Lower lobe of right lung (tissue), 2 donors: ENCODE measurements around the gene LRTM2. TPM values are rescaled to one million over a fixed set of nuclear protein-coding genes. Genes with fewer than 3 reads are reported as not detected.

Source experiments
- ATAC-seq, 2 donors: fragments of 200-7000 bp; cut with Tn5 transposase; one replicate each; pipeline ENCODE4 v1.9.1; 2020 to 2022; ENCODE audit warnings: mild to moderate bottlenecking in 2 of 2, moderate library complexity in 2 of 2
- DNase-seq: peaks from one replicate; pipeline ENCODE4 v3.0.0-alpha.2; 2020
- H3K27ac ChIP-seq: fragments of 200-600 bp; one replicate; pipeline ENCODE4 v1.8.0; 2022
- H3K27me3 ChIP-seq: fragments of 200-600 bp; one replicate; pipeline ENCODE4 v1.8.0; 2022; ENCODE audit warnings: low read depth
- H3K36me3 ChIP-seq: fragments of 200-600 bp; one replicate; pipeline ENCODE4 v1.8.0; 2022; ENCODE audit warnings: mild to moderate bottlenecking
- H3K4me1 ChIP-seq: fragments of 200-600 bp; one replicate; pipeline ENCODE4 v1.8.0; 2022
- H3K4me3 ChIP-seq: fragments of 200-600 bp; one replicate; pipeline ENCODE4 v1.8.0; 2022; ENCODE audit warnings: mild to moderate bottlenecking
- H3K9me3 ChIP-seq: fragments of 200-600 bp; one replicate; pipeline ENCODE4 v1.8.0; 2022
- intact Hi-C: fragments of 100-400 bp; cut with DNase I; formaldehyde crosslinking; loops from one replicate; pipeline ENCODE4 v1.11.0; 2022
- total RNA-seq: library from RNA; stranded (reverse); fragmentation: NEBNext Ultra II Directional; extraction: Animal tissue kit (Norgen Biotek cat#: 25700); gene quantifications from one replicate; pipeline ENCODE4 v1.2.1, GENCODE V29; 2021
- TF ChIP-seq, protein P1 (sequence below): fragments of 200-600 bp; IDR thresholded peaks from one replicate; pipeline ENCODE4 v1.8.0; 2022; ENCODE audit warnings: antibody characterized with exemption, mild to moderate bottlenecking
- donor health status: DM: no; HTN: yes; CAD: no; lungs with severe emphysema.

LRTM2 gene
- total RNA-seq, 1 donor from 2014 or later, result not detected

DNA sequence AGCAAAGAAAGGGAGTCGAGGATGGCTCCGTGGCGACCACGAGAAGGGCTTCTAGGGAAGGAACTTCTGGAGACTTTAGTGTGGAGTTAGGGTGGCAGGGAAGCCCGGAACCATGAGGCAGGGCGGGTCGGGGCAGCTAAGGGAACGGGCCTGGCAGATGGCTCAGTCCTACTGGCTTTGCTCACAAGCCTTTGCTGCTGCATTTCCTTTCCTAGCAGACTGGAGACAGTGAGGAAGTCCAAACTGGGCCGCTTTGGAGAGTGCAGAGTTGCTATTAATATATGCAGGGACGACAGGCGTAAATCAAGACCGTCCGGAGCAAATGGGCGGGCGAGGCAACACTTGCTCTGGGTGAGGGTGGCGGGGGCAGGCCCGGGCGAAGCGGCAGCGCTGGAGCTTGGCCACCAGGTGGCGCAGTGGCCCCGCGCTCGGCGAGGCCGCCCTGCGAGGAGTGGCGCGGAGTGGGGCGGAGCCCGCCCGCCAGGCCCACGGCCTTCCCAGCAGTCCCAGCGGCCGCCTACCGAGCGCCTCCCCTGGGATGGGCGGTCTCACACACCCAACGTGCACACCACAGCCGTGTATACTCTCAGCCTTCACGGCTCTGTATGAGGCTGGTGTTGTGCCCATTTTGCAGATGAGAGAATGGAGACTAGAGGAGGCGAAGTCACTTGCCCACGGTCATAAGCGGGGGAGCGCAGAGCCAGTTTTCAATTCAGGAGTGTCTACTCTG lies 24.4 kb upstream of the LRTM2 start:
- ATAC-seq (peak; percentile 97 to 98), DNase-seq (peak; percentile 97)
- Histone ChIP-seq H3K9me3 (no peaks in the 10 kb centered on the region), H3K4me3 (peak overlapping the region; percentile 68), H3K36me3 (no peaks in the 10 kb centered on the region), H3K4me1 (peaks cover 26% of the 10 kb centered on the region), H3K27ac (peak overlapping the region; percentile 87), H3K27me3 (no peaks in the 10 kb centered on the region)
- intact Hi-C loops, result loop anchor here (10.0 kb wide), 1 partner anchor 139 kb away; no protein-coding TSS in a partner anchor
- TF ChIP-seq, protein P1, sequence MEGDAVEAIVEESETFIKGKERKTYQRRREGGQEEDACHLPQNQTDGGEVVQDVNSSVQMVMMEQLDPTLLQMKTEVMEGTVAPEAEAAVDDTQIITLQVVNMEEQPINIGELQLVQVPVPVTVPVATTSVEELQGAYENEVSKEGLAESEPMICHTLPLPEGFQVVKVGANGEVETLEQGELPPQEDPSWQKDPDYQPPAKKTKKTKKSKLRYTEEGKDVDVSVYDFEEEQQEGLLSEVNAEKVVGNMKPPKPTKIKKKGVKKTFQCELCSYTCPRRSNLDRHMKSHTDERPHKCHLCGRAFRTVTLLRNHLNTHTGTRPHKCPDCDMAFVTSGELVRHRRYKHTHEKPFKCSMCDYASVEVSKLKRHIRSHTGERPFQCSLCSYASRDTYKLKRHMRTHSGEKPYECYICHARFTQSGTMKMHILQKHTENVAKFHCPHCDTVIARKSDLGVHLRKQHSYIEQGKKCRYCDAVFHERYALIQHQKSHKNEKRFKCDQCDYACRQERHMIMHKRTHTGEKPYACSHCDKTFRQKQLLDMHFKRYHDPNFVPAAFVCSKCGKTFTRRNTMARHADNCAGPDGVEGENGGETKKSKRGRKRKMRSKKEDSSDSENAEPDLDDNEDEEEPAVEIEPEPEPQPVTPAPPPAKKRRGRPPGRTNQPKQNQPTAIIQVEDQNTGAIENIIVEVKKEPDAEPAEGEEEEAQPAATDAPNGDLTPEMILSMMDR, result peak; percentile 99

DNA sequence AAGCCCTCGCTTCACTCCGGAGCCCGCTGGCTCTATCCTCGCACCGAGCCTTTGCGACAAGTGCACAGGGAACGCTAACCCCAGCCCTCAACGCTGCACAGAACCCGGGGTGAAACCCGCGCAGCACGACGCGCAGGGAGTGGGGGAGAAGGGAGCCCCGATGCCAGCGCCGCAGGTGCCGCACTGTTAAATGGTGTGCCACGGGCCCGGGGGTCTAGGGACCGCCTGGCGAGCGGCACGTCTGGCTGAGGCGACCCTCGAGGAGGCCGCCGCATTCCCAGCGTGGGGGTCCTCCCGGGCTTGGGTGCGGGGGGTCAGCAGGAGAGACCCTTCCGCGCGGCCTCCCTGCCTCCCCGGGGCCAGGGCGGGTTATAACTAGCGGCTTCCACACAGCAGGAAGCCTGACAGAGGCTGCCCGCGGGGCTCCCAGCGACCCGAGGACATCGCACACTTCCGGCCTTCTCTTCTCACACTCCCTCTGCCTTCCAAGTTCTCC lies 23.8 kb upstream of the LRTM2 start:
- intact Hi-C loops, result loop anchor here (10.0 kb wide), 1 partner anchor 138 kb away; no protein-coding TSS in a partner anchor
- peak; percentile 70 for DNase-seq
- Histone ChIP-seq H3K4me3 (peak overlapping the region; percentile 68), H3K27me3 (no peaks in the 10 kb centered on the region), H3K36me3 (no peaks in the 10 kb centered on the region), H3K27ac (peak overlapping the region; percentile 87), H3K4me1 (peaks cover 20% of the 10 kb centered on the region), H3K9me3 (no peaks in the 10 kb centered on the region)
- TF ChIP-seq, protein P1, result no peak
- peak; percentile 64 to 68 for ATAC-seq

DNA sequence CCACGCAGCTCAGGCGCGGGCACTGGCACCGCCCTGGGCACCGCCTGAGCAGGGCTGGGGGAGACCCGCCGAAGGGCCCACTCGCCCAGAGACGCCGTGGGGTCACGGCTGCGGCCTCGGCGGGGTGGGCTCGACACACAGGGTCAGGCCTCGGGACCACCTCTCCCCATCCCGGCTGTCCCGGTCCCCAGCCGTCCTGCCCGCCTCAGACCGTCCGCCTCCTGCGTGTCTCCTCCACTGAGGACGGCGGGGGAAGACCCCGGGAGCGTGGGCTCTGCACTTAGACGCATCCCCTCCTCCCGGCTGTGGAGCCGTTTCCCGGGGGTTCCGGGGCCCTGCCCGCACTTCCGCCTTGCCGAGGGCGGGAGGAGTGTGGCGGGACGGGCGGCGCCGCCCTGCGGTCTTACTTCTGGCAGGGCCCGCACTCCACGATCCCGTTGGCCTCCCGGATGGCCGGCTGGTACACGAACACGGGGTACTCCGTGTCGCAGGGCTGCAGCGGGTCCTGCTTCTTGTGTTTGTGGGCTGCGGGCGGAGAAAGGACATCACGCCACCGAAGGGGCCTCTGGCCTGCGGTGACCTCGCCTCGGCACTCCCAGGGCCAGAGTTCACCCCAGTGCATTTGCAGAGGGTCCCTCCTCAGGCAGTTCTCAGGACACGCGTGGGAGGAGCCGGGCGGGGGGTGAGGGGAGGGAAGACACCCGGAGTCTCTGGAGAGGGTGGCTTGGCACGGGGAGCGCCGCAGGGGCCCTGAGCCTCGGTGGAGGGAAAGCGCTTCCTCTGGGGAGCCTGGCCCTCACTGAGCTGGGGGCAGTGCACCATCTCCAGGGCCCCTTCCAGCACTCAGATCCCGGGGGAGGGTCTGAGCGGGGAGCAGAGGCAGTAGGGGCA lies 23.1 kb upstream of the LRTM2 start:
- ATAC-seq, result peak; percentile 62 to 72
- H3K36me3 ChIP-seq, result no peaks in the 10 kb centered on the region
- peaks cover 19% of the 10 kb centered on the region for H3K4me1 ChIP-seq
- peak overlapping the region; percentile 87 for H3K27ac ChIP-seq
- peak; percentile 84 for DNase-seq
- H3K27me3 ChIP-seq, result no peaks in the 10 kb centered on the region
- peak overlapping the region; percentile 68 for H3K4me3 ChIP-seq
- TF ChIP-seq, protein P1, result no peak
- no peaks in the 10 kb centered on the region for H3K9me3 ChIP-seq
- intact Hi-C loops, result loop anchor here (10.0 kb wide), 1 partner anchor 138 kb away; no protein-coding TSS in a partner anchor

DNA sequence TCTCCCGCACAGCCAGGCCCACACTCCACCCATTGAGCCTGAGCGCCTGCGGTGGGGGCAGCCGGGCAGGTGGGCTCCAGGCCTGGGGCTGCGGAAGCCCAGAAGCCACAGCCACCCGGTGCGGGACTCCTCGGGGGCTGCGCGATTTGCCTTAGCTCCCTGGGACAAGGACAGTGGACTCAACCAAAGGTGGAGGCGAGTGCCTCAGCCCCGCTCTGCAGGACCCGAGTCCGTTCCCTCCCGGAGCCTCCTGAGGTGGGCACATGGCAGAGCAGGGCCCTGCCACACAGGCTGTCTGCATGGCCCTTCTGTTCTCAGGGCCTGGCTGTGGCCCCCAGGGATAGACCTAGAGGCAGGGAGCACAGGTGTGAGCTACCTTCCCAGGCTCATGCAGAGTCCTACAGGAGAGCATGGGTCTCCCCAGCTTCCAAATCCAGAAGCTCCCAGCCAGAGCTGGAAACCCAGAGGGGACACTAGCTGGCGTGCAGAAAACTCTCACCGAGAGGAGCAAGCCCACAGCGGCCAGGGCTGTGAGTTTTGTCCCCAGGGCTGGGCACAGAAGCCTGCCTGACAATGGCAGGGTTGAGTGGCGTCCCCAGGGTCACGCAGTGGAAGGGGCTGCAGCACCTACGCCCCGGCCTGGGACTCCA lies 22.2 kb upstream of the LRTM2 start:
- Histone ChIP-seq H3K4me1 (peaks cover 19% of the 10 kb centered on the region), H3K9me3 (no peaks in the 10 kb centered on the region), H3K27ac (peak overlapping the region; percentile 87), H3K4me3 (peak overlapping the region; percentile 68), H3K36me3 (no peaks in the 10 kb centered on the region), H3K27me3 (no peaks in the 10 kb centered on the region)
- DNase-seq (no peak), ATAC-seq (no peak)
- intact Hi-C loops, result loop anchor here (10.0 kb wide), 1 partner anchor 137 kb away; no protein-coding TSS in a partner anchor
- TF ChIP-seq, protein P1, result no peak

GRCh38 chr12:1798641-1799020 lies 21.7 kb upstream of the LRTM2 start:
- Histone ChIP-seq H3K27me3 (no peaks in the 10 kb centered on the region), H3K27ac (no peak overlapping the region), H3K9me3 (no peaks in the 10 kb centered on the region), H3K4me1 (peaks cover 19% of the 10 kb centered on the region), H3K4me3 (no peak overlapping the region), H3K36me3 (no peaks in the 10 kb centered on the region)
- TF ChIP-seq, protein P1, result no peak
- ATAC-seq (no peak), DNase-seq (peak; percentile 41)
- intact Hi-C loops, result loop anchor here (10.0 kb wide), 1 partner anchor 136 kb away; no protein-coding TSS in a partner anchor
